ENCODE data around the gene NAB2.

NAB2 gene

DNA sequence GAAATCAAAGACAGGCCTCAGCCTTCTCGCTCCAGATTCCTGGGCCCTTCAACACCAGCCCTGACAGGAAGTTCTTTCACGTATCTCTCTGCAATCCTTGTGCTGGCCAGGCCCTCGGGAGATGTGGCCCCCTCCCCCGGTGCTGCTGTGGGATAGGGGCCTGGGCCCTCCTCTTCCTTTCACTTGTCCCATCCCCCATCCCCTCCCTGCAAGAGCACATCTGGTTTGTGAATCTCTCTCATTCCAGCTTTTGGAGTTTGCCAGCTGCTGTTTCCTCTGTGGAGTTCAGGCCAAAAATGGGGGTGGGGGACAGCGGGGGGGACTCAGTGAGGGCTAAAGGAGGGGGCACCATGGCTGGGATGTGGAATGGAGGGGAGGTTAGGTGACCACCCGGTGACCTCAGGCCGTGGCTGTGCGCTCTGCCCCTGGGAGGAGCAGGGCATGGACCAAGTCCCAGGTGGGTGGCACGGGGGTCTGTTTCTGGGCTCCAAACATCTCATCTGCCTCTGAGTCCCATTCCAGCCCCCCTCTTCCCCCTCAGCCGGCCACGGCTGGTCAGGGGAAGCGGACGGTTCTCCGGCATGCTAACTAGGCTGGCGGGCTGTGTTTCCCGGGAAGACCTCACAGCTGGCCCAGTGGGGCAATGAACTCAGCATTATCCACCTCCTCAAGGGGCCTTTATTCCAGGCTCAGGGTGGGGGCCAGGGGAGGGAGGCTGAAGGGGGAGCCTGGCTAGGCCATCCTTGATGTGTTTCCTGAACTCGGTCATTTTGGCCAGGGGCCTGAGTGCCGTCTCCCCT lies 46.8 kb downstream of the NAB2 start:
- no peak for FAIRE-seq

DNA sequence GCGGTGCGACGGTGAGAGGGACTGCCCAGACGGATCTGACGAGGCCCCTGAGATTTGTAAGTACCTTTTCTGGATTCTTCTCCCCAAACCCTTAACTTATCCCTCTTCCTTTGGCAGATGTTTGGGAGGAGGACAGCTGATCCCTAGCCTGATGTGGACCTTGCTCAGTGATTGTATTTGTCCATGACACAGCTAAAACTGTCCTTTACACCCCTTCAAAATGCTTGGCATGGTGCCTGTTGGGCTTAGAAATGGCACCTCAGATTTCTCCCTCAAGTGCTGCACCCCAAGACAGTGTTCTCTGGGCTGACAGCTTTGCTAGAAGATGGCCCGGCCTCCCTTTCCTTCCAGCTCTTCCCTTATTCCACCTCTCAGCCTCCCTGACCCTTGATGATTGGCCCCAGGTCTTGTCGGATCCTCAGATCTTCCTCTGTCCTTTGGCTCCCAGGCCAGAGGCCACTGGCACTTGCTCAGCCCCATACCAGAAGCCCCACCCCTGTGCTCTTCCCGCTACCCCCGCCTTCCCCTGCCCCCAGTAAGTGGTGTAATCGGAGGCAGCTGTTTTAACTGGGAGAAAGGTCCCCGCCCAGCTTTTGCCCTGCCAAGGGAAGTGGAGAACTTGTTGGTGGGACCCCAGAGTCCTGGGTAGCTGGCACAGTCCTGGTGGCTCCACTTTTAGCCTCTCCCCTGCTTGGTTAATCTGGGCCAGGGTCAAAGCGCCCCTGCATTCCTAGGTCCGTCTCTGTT lies 49.8 kb downstream of the NAB2 start:
- FAIRE-seq = no peak

DNA sequence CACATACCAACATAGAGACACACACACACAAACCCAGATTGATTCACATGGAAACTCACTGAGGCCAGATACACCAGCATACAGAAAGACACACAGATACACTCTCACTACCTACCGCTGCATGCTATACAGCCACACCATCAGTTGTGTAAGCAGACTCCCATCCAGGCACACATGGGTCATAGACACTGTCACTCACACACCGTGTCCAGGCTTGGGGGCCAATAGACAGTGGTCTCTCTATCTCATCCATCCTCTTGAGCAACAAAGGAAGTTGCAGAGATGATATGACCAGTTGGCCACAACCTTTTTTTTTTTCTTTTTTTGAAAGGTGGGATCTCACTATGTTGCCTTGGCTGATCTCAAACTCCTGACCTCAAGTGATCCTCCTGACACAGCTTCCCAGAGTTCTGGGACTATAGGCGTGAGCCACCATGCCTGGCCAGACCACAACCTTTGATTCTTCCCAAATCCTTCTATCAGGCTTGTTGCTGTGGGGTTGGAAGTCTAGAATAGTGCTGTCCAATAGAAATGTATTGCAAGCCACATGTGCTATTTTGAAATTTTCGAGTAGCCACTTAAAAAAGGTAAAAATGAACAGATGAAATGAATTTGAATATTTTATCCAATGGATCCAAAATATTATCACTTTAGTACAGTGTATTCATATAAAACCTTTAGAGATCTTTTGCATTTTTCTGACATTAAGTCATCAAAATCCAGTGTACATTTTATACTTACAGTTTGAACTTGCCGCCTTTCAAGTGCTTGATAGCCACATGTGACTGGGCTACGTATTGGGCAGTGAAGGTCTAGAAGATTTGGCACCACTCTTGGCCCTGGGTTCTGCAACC lies 51.1 kb downstream of the NAB2 start:
- no peak for FAIRE-seq

DNA sequence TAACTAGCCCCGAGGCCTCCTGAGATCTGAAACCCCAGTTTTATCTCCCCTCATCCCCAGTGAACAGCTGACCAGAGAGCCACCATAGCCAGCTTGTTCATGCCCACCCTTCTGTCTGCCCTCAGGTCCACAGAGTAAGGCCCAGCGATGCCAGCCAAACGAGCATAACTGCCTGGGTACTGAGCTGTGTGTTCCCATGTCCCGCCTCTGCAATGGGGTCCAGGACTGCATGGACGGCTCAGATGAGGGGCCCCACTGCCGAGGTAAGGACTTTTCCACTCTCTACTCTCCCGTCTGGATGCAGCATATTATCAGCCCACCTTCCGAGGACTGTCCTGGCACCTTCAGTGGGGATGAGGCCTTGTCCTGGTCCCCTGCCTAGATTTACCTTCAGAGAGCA lies 52.3 kb downstream of the NAB2 start:
- FAIRE-seq = no peak

DNA sequence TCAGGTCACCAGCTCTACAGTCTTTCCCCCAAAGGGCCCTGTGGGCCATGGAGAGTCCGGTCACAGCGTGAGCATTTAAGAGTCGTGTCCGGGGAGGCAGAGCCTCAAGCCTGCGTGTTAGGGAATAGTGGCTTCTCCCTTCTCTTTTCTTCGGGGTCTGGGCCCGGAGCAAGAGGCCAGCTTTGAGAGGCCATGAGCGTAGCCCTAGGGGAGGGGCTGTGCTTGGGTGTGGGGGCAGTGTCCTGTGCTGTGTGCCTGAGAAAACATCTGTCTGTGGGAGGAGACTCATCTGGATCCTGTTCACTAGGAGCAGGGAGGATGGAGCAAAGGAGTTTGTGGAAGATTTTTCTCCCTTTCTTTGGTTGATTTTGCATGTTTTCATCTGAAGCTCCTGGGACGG lies 53.2 kb downstream of the NAB2 start:
- no peak for FAIRE-seq

DNA sequence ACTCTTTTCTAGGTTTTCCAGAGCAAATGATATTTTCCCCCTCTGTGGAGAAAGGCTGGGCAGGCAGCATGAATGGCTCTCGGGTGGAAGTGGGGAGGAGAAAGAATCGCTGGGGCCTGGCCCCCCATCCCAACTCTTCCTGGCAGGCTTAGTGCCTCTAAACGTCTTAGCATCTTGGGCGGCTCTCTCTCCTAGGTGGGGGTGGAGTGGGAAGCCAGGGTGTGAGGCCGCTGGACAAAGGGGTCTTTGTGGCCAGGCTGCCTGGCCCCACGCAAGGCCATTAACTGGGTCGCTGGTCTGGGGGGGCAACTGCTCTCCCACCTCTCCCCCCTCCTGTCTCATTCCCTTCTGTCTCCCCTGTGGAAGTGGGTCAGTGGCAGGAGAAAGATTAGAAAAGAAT lies 53.8 kb downstream of the NAB2 start:
- no peak for FAIRE-seq

DNA sequence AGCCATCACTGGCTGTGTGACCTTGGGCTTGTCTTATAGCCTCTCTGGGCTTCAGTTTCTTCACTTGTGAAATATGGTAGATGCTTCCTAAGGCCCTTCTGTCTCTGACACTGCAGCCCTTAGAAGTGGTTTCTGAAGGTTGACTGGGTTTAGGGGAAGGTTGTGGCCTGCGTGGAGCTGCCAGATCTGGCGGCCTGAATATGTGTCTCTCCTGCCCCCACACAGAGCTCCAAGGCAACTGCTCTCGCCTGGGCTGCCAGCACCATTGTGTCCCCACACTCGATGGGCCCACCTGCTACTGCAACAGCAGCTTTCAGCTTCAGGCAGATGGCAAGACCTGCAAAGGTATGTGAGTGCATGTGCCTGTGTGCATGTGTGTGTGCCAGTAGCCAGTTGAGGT lies 54.5 kb downstream of the NAB2 start:
- FAIRE-seq = no peak
